GM10266 (cell line): ENCODE data around the gene COX7A1.

Experiments
- DNase-seq: peaks from one replicate; pipeline ENCODE4 v3.0.0; 2012; ENCODE audit errors: extremely low spot score
- CTCF ChIP-seq: IDR thresholded peaks from 2 replicates; pipeline ENCODE4 v1.5.1; 2012; ENCODE audit warnings: mild to moderate bottlenecking, low read depth; ENCODE audit not compliant: control insufficient read depth, insufficient read depth; ENCODE audit errors: missing control alignments

COX7A1 gene

DNA sequence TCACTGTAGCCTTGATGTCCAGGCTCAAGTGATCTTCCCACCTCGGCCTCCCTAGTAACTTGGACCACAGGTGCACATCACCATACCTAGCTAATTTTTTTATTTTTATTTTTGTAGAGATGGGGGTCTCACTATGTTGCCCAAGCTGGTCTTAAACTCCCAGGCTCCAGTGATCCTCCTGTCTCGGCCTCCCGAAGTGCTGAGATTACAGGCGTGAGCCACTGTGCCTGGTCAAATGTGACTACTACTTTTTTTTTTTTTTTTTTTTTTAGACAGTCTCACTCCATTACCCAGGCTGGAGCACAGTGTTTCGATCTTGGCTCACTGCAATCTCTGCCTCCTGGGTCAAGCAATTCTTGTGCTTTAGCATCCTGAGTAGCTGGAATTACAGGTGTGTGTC, 20.6 kb upstream of the COX7A1 start:
- TF ChIP-seq CTCF = no peak
- DNase-seq = no peak

DNA sequence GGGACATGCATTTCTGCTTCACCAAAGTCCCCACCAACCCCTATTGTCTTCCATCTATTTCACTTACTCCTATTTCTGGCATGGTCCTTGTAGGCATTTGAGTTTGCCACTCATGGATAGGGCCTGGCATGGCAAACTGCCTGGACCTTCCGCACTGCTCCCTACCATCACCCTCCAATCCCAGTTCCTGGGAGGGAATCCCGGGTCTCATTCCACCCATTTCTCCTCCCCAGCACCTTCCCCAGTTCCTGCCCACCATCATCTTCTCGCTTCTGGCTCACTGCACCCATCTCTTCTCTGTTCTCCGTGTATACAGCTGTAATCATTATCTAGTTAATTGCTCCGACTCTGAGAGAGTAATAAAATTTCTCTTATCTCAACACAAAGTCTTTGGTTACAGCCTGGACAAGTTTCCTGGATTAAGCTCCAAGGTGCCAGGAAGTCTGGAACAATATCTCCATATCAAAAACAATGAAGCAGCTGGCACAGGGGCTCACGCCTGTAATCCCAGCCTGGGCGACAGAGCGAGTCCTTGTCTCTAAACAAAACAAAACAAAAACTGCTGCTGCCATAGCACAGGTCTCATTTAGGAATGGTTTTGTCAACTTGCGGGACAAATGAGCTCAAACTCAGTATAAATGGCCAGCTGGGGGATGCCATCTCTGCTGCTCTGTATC, 17.0 kb upstream of the COX7A1 start:
- DNase-seq = no peak
- no peak for TF ChIP-seq CTCF

- TF ChIP-seq CTCF = no peak
- DNase-seq = no peak
Measured at GRCh38 chr19:36163813-36164212, 11.6 kb upstream of the COX7A1 start.

- TF ChIP-seq CTCF = no peak
- DNase-seq = no peak
Measured at GRCh38 chr19:36160821-36161596, 8.8 kb upstream of the COX7A1 start.

DNA sequence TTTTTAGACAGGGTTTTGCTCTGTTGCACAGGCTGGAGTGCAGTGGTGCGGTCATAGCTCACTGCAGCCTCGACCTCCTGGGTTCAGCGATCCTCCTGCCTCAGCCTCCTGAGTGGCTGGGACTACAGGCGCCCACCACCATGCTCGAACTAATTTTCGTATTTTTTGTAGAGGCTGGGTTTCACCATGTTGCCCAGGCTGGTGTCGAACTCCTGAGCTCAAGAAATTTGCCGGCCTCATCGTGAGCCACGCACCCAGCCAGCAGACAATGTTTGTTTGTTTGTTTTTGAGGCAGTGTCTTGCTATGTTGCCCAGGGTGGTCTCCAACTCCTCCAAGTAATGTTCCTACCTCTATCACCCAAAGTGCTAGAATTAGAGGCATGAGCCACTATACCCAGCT, 879 bp upstream of the COX7A1 start:
- no peak for DNase-seq

GRCh38 chr19:36152019-36152351, 262 bp downstream of the COX7A1 start:
- peak; percentile 48 for DNase-seq
- no peak for TF ChIP-seq CTCF

More for the DNA sequence above, 879 bp upstream of the COX7A1 start:
- TF ChIP-seq CTCF = no peak

- peak; percentile 48 for DNase-seq
- TF ChIP-seq CTCF = no peak
Measured at GRCh38 chr19:36151144-36152018, 866 bp downstream of the COX7A1 start.
